Anterior cingulate cortex (tissue), 58 donors: ENCODE data around the gene TRMT61B.
A peak's percentile ranks its signal among the peaks of the same experiment; 100 is the strongest.

Source experiments
- DNase-seq, 58 donors: peaks; one replicate each; lab custom pipeline; 2025; lab: John Stamatoyannopoulos, UW

The TRMT61B gene

GRCh38 chr2:28869494-28870145 lies 489 bp downstream of the TRMT61B start:
- DNase-seq = peak in 4 of 58 donors; percentile 35 to 60 (median 42)

- DNase-seq = no peak
These were observed 1.5 kb downstream of the TRMT61B start for GRCh38 chr2:28868611-28869010.

GRCh38 chr2:28855977-28856376 lies 14.1 kb downstream of the TRMT61B start:
- DNase-seq = no peak

GRCh38 chr2:28855193-28855592 lies 14.9 kb downstream of the TRMT61B start:
- no peak for DNase-seq

GRCh38 chr2:28842042-28842441 lies 28.1 kb downstream of the TRMT61B start:
- DNase-seq = no peak

DNA sequence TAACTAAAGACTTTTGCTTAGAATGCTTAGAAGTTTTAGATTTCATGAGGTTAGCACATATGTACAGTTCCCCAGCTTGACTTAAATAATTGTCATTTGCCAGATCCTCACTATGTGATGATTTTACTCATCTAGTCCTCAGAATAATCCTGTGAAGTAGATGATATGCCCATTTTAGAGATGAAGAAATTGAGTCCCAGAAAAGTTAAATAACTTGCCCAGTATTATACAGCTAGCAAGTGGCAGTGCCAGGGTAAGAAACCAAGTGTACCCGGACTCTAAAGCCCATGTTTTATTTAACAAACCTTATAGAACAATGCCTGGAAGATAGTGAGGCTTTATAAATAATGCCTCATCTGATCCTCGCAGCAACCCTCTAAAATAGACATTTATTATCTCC lies 31.1 kb downstream of the TRMT61B start:
- no peak for DNase-seq

DNA sequence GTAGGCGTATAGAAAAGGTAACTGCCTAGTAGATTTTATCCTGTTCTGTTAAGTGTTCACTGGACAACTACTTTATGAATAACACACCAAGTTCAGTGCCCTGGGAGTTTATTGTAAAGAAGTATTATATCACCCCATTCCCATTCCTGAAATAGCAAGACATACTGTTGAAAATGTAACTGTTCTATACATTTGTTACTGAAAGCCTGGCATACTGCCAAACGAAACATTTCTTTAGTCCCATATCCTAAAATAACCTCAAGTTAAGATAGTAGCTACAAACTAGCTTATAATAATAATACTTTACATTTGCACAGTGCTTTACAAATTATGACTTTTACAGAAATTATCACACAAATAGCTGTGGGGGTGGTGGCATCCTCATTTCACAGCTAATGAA lies 34.3 kb downstream of the TRMT61B start:
- no peak for DNase-seq

DNA sequence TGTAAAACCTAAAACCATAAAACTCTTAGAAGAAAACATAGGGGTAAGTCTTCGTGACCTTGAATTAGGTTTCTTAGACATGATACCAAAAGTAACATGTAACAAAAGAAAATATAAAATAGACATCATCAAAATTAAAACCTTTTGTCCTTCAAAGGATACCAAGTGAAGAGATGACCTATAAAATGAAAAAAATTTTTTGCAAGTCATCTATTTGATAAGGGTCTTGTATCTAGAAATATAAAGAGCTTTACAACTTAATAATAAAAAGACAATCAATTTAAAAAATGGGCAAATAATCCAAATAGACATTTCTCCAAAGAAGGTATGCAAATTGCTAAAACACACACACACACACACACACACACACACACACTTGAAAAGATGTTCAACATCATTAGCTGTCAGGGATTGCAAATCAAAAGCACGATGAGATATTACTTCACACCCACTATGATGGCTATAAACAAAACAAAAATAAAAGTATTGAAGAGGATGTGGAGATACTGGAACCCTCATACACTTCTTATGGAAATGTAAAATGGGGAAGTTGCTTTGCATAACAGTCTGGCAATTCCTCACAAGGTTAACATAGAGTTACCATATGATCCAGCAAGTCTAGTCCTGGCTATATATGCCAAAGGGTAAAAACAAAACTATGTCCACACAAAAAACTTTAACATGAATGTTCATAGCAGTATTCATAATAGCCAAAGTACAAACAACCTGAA lies 36.2 kb downstream of the TRMT61B start:
- DNase-seq = no peak

GRCh38 chr2:28828382-28828781 lies 41.7 kb downstream of the TRMT61B start:
- DNase-seq = no peak

DNA sequence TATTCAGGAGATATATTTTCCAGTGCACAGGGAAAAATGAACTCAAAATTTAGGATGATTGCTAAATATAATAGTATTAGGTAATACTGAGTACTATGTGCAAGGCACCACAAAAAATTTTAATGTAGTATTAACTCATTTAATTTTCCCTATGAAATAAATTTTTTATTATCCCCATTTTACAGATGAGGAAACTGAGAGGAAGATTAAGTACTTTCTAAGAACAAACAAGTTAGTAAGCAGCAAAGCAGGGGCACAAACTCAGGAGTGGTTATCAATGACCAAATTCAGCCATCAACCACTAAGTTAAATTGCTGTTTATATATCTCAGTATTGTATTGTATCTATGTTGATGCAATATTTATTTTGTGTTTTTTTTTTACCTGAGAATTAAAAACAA lies 45.2 kb downstream of the TRMT61B start:
- DNase-seq = no peak

GRCh38 chr2:28824207-28824606 lies 45.9 kb downstream of the TRMT61B start:
- DNase-seq = no peak

DNA sequence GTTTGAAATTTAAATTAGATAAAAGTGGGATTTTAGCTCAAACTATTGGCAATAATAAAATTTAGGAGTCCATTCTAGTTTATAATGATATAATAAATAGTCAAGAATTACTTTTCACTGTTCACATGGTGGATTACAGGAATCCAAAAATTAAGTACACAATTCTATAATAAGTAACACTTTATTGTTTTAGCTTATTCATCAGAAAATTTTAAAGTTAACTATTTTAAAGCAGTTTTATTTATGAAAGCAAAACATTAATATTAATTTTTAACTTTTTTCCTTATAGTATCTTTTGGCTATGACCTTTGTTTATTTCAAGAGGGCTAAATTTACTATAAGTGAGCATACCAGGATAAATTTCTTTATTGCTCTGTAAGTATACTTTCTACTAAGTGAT lies 48.1 kb downstream of the TRMT61B start:
- no peak for DNase-seq

GRCh38 chr2:28821295-28821958 lies 48.7 kb downstream of the TRMT61B start:
- DNase-seq = peak in 12 of 58 donors; percentile 0 to 25 (median 3)

DNA sequence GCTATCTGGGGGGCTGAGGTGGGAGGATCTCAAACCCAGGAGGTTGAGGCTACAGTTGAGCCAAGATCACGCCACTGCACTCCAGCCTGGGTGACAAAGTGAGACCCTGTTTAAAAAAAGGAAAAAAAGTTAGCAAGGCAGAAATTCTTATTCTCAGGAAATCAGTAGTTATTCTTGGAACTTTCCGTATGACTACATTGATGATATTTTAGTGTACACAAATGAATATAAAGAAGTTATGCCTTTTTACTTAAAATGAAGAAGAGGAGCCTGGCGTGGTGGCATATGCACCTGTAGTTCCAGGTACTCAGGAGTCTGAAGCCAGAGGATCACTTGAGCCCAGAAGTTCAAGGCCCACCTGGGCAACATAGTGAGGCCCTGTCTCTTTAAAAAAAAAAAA lies 52.1 kb downstream of the TRMT61B start:
- DNase-seq = no peak

- peak in 53 of 58 donors; percentile 2 to 77 (median 46) for DNase-seq
These were observed 59.5 kb downstream of the TRMT61B start, which contains the start of gene SPDYA for GRCh38 chr2:28810384-28811285. TSS of gene SPDYA (plus strand) at chr2:28810834. CDS start at chr2:28816015, 5,181 bp downstream.

DNA sequence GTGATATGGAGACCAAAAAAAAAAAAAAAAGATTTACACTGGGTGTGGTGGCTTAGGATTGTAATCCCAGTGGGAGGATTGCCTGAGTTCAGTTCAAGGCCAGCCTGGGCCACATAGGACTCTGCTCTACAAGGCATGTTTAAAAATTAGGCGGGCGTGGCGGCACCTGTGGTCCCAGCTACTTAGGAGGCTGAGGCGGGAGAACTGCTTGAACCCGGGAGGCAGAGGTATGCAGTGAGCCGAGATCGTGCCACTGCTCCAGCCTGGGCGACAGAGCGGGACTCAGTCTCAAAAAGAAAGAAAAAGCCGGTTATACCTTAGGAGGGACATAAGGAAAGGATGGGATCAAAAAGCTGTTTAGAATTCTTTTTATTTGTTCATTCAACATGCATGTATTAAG lies 60.2 kb downstream of the TRMT61B start:
- DNase-seq = peak in 1 of 58 donors; percentile 3

DNA sequence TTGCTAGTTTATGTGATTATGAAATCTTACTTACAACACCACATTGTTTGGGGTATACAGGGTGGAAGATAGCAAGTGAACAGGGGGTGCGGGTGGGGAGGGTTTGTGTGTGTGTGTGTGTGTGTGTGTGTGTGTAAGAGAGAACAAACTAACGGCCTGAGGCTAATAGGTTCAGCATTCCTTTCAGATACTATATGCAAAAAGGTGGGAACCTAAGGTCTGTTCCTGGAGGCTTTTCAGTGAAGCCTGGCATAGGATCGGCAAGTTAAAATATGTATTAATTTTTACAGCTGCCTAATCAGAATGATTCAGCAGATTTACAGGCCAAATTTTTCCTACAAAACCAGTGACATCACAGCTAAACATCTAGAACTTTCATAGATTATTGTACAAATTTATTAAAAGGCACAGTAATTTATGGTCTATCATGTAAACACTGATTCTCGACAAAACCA lies 67.1 kb downstream of the TRMT61B start:
- DNase-seq = no peak

GRCh38 chr2:28801726-28802125 lies 68.4 kb downstream of the TRMT61B start:
- no peak for DNase-seq
